ENCODE results near the gene PDX1. TPM values are rescaled to one million over a fixed set of nuclear protein-coding genes. Genes with fewer than 3 reads are reported as not detected.
A peak's percentile ranks its signal among the peaks of the same experiment; 100 is the strongest.

The PDX1 gene
- total and polyA plus RNA-seq, 12 donors: not detected

- H3K9me3 ChIP-seq: peaks cover 0 to 10% (median 0%) of the 10 kb centered on the region in 11 donors
- peaks cover 18 to 99% (median 96%) of the 10 kb centered on the region in 7 donors for H3K27me3 ChIP-seq
- peaks cover 2 to 15% (median 13%) of the 10 kb centered on the region in 9 donors for H3K4me1 ChIP-seq
- intact Hi-C loops (cut with DNase I): loop anchor here in 4 of 10 donors (10.0 kb wide), 1 partner anchor 119 kb away; no protein-coding TSS in a partner anchor
- WGBS, 2 donors: 1 to 2% methylated on average over 71 of the region's 71 CpGs
- peak overlapping the region; percentile 20 to 56 (median 44) for H3K4me3 ChIP-seq
- ATAC-seq: peak; percentile 88 to 97 (median 92)
- peak; percentile 47 to 74 for DNase-seq
- H3K27ac ChIP-seq: no peak overlapping the region
- H3K36me3 ChIP-seq: no peaks in the 10 kb centered on the region
- peak; percentile 56 to 91 (median 82) for TF ChIP-seq CTCF (IDR thresholded peaks at IDR 0.05)
Observed at GRCh38 chr13:27953676-27954405, 34.0 kb downstream of the PDX1 start.

GRCh38 chr13:27954406-27954851, 34.6 kb downstream of the PDX1 start:
- DNase-seq (no peak), ATAC-seq (peak in 4 of 8 donors; percentile 37 to 66 (median 64))
- H3K4me1 ChIP-seq: peaks cover 2 to 17% (median 13%) of the 10 kb centered on the region in 9 donors
- peak overlapping the region; percentile 20 to 56 (median 44) for H3K4me3 ChIP-seq
- H3K9me3 ChIP-seq: peaks cover 0 to 10% (median 0%) of the 10 kb centered on the region in 11 donors
- intact Hi-C loops (cut with DNase I): loop anchor here in 4 of 10 donors (10.0 kb wide), 1 partner anchor 120 kb away; no protein-coding TSS in a partner anchor
- no peak overlapping the region for H3K27ac ChIP-seq
- WGBS, 2 donors: 2% methylated on average over 56 of the region's 56 CpGs
- no peak for TF ChIP-seq CTCF (IDR thresholded peaks at IDR 0.05)
- no peaks in the 10 kb centered on the region for H3K36me3 ChIP-seq
- H3K27me3 ChIP-seq: peaks cover 22 to 100% (median 96%) of the 10 kb centered on the region in 7 donors

DNA sequence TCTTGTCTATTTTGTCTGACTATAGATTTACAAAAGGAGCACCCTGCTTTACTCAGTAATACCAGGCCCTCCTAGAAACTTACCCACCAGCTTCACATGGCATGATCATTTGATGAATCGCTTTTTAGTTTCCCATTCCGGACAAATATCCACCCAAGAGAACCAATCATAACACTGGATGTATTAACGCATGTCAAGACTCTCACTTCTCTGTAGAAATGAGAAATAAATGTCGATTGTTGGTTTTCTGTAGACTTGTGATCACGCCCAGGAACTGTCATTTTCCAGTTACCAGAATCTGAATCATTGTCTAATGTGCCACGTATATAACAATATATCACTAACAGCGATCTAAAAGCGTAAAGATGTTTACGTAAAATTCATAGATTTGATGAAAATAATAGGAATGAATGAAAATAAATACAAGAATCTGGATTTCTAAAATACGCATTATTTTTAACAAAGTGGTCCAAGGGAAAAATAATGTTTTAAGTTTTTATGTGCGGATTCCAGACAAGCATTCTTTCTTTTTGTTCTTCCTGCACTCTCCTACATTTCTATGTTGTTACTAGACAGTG, 35.3 kb downstream of the PDX1 start:
- no peak for ATAC-seq
- Histone ChIP-seq H3K9me3 (peaks cover 0 to 5% (median 0%) of the 10 kb centered on the region in 11 donors), H3K27me3 (peaks cover 27 to 100% (median 96%) of the 10 kb centered on the region in 7 donors), H3K4me3 (no peak overlapping the region), H3K27ac (no peak overlapping the region), H3K4me1 (peaks cover 2 to 24% (median 20%) of the 10 kb centered on the region in 9 donors), H3K36me3 (no peaks in the 10 kb centered on the region)
- 42 to 44% methylated on average over 11 of the region's 11 CpGs for WGBS, 2 donors
- intact Hi-C loops (cut with DNase I): loop anchor here in 4 of 10 donors (10.0 kb wide), 1 partner anchor 120 kb away; no protein-coding TSS in a partner anchor
- no peak for TF ChIP-seq CTCF (IDR thresholded peaks at IDR 0.05)
- DNase-seq: no peak

GRCh38 chr13:27956576-27957300, 36.9 kb downstream of the PDX1 start:
- H3K27me3 ChIP-seq: peaks cover 34 to 100% (median 100%) of the 10 kb centered on the region in 7 donors
- no peak for TF ChIP-seq CTCF (IDR thresholded peaks at IDR 0.05)
- 18 to 22% methylated on average over 5 of the region's 5 CpGs for WGBS, 2 donors
- no peak overlapping the region for H3K4me3 ChIP-seq
- peaks cover 5 to 36% (median 33%) of the 10 kb centered on the region in 9 donors for H3K4me1 ChIP-seq
- DNase-seq: no peak
- intact Hi-C loops (cut with DNase I): loop anchor here in 4 of 10 donors (10.0 kb wide), 1 partner anchor 122 kb away; no protein-coding TSS in a partner anchor
- no peak for ATAC-seq
- no peaks in the 10 kb centered on the region for H3K36me3 ChIP-seq
- no peak overlapping the region for H3K27ac ChIP-seq
- no peaks in the 10 kb centered on the region for H3K9me3 ChIP-seq

All from heart right ventricle (tissue), 16 donors.